SU-DHL-6 (cell line): ENCODE measurements around the gene GKN2.

Experiments
- H2AFZ ChIP-seq: fragments of 200-600 bp; sonication (generic); 2 replicates; pipeline ENCODE4 v1.6.1; 2014; ENCODE audit warnings: low read depth, mild to moderate bottlenecking, moderate library complexity, mixed read lengths, antibody characterized with exemption, low read length; ENCODE audit not compliant: severe bottlenecking
- H3F3A ChIP-seq: fragments of 200-600 bp; shearing (Covaris generic); 2 replicates; pipeline ENCODE4 v1.6.0; 2016; ENCODE audit warnings: antibody characterized with exemption, mild to moderate bottlenecking; ENCODE audit not compliant: insufficient read depth
- H3K27ac ChIP-seq: fragments of 200-600 bp; sonication (generic); 2 replicates; pipeline ENCODE4 v1.5.1; 2016; ENCODE audit warnings: low read depth, mild to moderate bottlenecking, low read length, moderate library complexity, mixed read lengths
- H3K27me3 ChIP-seq: fragments of 200-600 bp; sonication (generic), shearing (Covaris generic); 2 replicates; pipeline ENCODE4 v1.6.0; 2014; ENCODE audit warnings: mild to moderate bottlenecking, low read length
- H3K36me3 ChIP-seq: fragments of 200-600 bp; sonication (generic); 2 replicates; pipeline ENCODE4 v1.6.1; 2014; ENCODE audit warnings: mild to moderate bottlenecking, low read length, mixed read lengths
- H3K4me2 ChIP-seq: fragments of 300-600, 200-600 bp; shearing (Covaris generic), sonication (generic); 2 replicates; pipeline ENCODE4 v1.6.0; 2014; ENCODE audit warnings: low read length, low read depth, mild to moderate bottlenecking; ENCODE audit not compliant: poor library complexity, severe bottlenecking
- H3K4me3 ChIP-seq: fragments of 200-600 bp; sonication (generic); 2 replicates; pipeline ENCODE4 v1.5.1; 2014; ENCODE audit warnings: antibody characterized with exemption, low read length, mild to moderate bottlenecking, mixed read lengths; ENCODE audit not compliant: insufficient read depth, poor library complexity, severe bottlenecking
- H3K79me2 ChIP-seq: fragments of 200-600 bp; sonication (generic); 2 replicates; pipeline ENCODE4 v1.6.1; 2014; ENCODE audit warnings: mild to moderate bottlenecking, low read length, moderate library complexity; ENCODE audit not compliant: insufficient read depth
- H3K9ac ChIP-seq: fragments of 200-600 bp; sonication (generic); 2 replicates; pipeline ENCODE4 v1.7.0; 2014; ENCODE audit warnings: mild to moderate bottlenecking, low read length
- H3K9me2 ChIP-seq: fragments of 200-600 bp; sonication (generic); replicated peaks from 2 replicates; pipeline ENCODE4 v1.6.1; 2014; ENCODE audit warnings: low read length; ENCODE audit not compliant: insufficient read depth
- H3K9me3 ChIP-seq: fragments of 200-600 bp; sonication (generic); 2 replicates; pipeline ENCODE4 v1.6.1; 2014; ENCODE audit warnings: low read length, mixed read lengths; ENCODE audit not compliant: insufficient read depth
- H4K20me1 ChIP-seq: fragments of 200-600 bp; sonication (generic); 2 replicates; pipeline ENCODE4 v1.6.1; 2014; ENCODE audit warnings: low read depth, mild to moderate bottlenecking, antibody characterized with exemption, low read length, moderate library complexity, mixed read lengths
- EZH2phosphoT487 ChIP-seq: fragments of 200-600 bp; sonication (generic), shearing (Covaris generic); conservative IDR thresholded peaks from 2 replicates; pipeline ENCODE4 v1.6.1; 2018; ENCODE audit warnings: mild to moderate bottlenecking, antibody characterized with exemption, low read length, moderate library complexity, mixed read lengths
- TF ChIP-seq, protein P1 (sequence below): fragments of 200-600 bp; sonication (generic); IDR thresholded peaks from one replicate; pipeline ENCODE4 v1.5.1; 2017; ENCODE audit warnings: antibody characterized with exemption, mild to moderate bottlenecking, low read length, moderate library complexity; ENCODE audit not compliant: insufficient read depth, poor library complexity, severe bottlenecking

The GKN2 gene

GRCh38 chr2:68974251-68974650, 21.6 kb upstream of the GKN2 start, which contains the start of gene GKN1:
Gene GKN1, plus strand, starts transcription at chr2:68974636. Its CDS starts 42 bp downstream, at chr2:68974678.
- no peak within 1 kb of the TSS for H3K4me3 ChIP-seq
- H3K9me3 ChIP-seq: no peaks in the 10 kb centered on the region
- H3K9ac ChIP-seq: no peak within 1 kb of the TSS
- H3K27me3 ChIP-seq: no peaks in the 10 kb centered on the region
- no peak within 1 kb of the TSS for H2AFZ ChIP-seq
- TF ChIP-seq EZH2phosphoT487: no peak
- TF ChIP-seq, protein P1, sequence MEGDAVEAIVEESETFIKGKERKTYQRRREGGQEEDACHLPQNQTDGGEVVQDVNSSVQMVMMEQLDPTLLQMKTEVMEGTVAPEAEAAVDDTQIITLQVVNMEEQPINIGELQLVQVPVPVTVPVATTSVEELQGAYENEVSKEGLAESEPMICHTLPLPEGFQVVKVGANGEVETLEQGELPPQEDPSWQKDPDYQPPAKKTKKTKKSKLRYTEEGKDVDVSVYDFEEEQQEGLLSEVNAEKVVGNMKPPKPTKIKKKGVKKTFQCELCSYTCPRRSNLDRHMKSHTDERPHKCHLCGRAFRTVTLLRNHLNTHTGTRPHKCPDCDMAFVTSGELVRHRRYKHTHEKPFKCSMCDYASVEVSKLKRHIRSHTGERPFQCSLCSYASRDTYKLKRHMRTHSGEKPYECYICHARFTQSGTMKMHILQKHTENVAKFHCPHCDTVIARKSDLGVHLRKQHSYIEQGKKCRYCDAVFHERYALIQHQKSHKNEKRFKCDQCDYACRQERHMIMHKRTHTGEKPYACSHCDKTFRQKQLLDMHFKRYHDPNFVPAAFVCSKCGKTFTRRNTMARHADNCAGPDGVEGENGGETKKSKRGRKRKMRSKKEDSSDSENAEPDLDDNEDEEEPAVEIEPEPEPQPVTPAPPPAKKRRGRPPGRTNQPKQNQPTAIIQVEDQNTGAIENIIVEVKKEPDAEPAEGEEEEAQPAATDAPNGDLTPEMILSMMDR: no peak
- no peaks in the 10 kb centered on the region for H3K36me3 ChIP-seq
- no peaks in the 10 kb centered on the region for H4K20me1 ChIP-seq
- no peaks in the 10 kb centered on the region for H3K9me2 ChIP-seq
- H3K4me2 ChIP-seq: no peak within 1 kb of the TSS
- H3K79me2 ChIP-seq: no peaks in the 10 kb centered on the region
- H3F3A ChIP-seq: no peaks in the 10 kb centered on the region
- no peak within 1 kb of the TSS for H3K27ac ChIP-seq

GRCh38 chr2:68971591-68972231, 19.0 kb upstream of the GKN2 start:
- Histone ChIP-seq H2AFZ (no peak overlapping the region), H3K27me3 (no peaks in the 10 kb centered on the region), H3K4me2 (no peak overlapping the region), H3F3A (no peaks in the 10 kb centered on the region), H4K20me1 (no peaks in the 10 kb centered on the region), H3K9me3 (no peaks in the 10 kb centered on the region), H3K9ac (no peak overlapping the region), H3K79me2 (no peaks in the 10 kb centered on the region), H3K36me3 (no peaks in the 10 kb centered on the region), H3K9me2 (no peaks in the 10 kb centered on the region), H3K27ac (no peak overlapping the region), H3K4me3 (no peak overlapping the region)
- TF ChIP-seq, protein P1: no peak
- no peak for TF ChIP-seq EZH2phosphoT487

- Histone ChIP-seq H3K27ac (no peak overlapping the region), H3K79me2 (no peaks in the 10 kb centered on the region), H3K36me3 (no peaks in the 10 kb centered on the region), H3K27me3 (no peaks in the 10 kb centered on the region), H3F3A (no peaks in the 10 kb centered on the region), H2AFZ (no peak overlapping the region), H3K9me2 (no peaks in the 10 kb centered on the region), H3K9me3 (no peaks in the 10 kb centered on the region), H3K4me2 (no peak overlapping the region), H3K9ac (no peak overlapping the region), H4K20me1 (no peaks in the 10 kb centered on the region), H3K4me3 (no peak overlapping the region)
- no peak for TF ChIP-seq EZH2phosphoT487
- TF ChIP-seq, protein P1: no peak
Measured at GRCh38 chr2:68970566-68971265, 18.0 kb upstream of the GKN2 start.
